Measurements from ENCODE around the gene MAPK7. TPM values are rescaled to one million over a fixed set of nuclear protein-coding genes. Genes with fewer than 3 reads are reported as not detected.

MAPK7 gene
- total RNA-seq, 1 donor from 2014 or later: 44.3 TPM

DNA sequence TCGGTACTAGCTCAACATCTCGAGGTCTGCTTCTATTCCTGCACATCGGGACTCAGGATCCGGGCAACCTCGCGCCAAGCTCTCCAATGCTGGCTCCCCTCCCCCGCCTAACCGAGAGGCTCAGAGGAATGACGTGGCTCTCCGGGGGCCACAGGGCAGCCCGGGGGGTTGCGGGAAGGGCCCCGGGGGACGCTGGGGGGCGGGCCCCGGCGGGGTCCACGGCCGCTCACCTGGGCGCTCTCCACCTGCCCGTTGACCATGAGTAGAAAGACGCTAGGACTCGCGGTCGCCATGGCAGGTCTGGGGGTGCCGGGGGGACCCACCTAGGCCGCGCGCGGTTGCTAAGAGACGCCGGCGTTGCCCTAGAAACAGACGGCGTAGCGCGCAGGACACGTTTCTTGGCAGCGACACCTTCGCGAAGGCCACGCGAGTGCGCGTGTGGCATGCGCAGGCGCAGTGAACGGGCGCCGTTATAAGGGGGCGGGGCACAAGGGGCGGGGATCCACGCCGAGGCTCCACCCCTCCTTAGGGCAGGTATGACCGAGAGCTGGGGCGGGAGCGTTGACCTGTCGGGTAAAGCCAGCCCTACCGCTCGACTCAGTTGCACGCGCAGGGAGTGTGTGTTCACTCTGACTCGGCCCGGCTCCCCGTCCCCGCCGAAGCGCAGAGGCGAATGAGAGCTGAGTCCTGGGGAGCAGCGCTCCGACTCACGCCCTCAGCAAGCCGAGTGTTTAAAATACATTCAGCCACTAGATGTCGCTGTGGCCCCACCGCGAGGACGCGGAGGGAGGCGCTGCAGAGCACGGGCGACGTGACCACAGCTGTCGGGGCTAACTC lies 15.8 kb upstream of the MAPK7 start, which contains the start of gene B9D1:
TSS of gene B9D1 (minus strand) at position 447 of the 837 bp plus-strand sequence. CDS start at position 293, 154 bp downstream.
- DNase-seq (ENCODE audit: extremely low spot score, unreplicated experiment): peak; percentile 94
- no peaks in the 10 kb centered on the region for H3K27me3 Mint-ChIP-seq
- peak within 1 kb of the TSS; percentile 84 for H3K27ac Mint-ChIP-seq
- H3K4me1 Mint-ChIP-seq (ENCODE audit: unreplicated experiment): peaks cover 13% of the 10 kb centered on the region
- H3K4me3 Mint-ChIP-seq: peak within 1 kb of the TSS; percentile 96
- peaks cover 6% of the 10 kb centered on the region for H3K36me3 Mint-ChIP-seq
- no peaks in the 10 kb centered on the region for H3K9me3 Mint-ChIP-seq
- TF ChIP-seq, protein P1, sequence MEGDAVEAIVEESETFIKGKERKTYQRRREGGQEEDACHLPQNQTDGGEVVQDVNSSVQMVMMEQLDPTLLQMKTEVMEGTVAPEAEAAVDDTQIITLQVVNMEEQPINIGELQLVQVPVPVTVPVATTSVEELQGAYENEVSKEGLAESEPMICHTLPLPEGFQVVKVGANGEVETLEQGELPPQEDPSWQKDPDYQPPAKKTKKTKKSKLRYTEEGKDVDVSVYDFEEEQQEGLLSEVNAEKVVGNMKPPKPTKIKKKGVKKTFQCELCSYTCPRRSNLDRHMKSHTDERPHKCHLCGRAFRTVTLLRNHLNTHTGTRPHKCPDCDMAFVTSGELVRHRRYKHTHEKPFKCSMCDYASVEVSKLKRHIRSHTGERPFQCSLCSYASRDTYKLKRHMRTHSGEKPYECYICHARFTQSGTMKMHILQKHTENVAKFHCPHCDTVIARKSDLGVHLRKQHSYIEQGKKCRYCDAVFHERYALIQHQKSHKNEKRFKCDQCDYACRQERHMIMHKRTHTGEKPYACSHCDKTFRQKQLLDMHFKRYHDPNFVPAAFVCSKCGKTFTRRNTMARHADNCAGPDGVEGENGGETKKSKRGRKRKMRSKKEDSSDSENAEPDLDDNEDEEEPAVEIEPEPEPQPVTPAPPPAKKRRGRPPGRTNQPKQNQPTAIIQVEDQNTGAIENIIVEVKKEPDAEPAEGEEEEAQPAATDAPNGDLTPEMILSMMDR (conservative IDR thresholded peaks at IDR 0.05): peak; percentile 99

DNA sequence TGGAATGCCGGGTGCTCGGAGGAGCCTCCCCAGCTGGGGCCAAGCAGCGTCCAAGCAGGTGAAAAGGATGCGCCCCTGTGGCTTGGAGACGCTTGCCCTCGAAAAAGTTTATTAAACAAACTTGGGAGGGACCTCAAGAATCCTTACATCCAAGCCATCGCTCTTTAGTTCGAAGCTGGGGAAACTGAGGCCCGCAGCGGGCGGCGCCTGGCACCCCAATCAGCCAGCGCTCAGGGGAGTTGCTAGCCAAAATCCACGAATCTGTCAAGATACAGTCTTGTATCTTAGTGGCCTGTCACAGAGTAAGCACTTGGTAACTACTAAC lies 15.2 kb upstream of the MAPK7 start:
- Mint-ChIP-seq H3K36me3 (peaks cover 6% of the 10 kb centered on the region), H3K9me3 (no peaks in the 10 kb centered on the region), H3K4me3 (peak overlapping the region; percentile 96), H3K27me3 (no peaks in the 10 kb centered on the region), H3K4me1 (ENCODE audit: unreplicated experiment) (peaks cover 13% of the 10 kb centered on the region), H3K27ac (peak overlapping the region; percentile 84)
- DNase-seq (ENCODE audit: extremely low spot score, unreplicated experiment): no peak
- TF ChIP-seq, protein P1 (conservative IDR thresholded peaks at IDR 0.05): no peak

DNA sequence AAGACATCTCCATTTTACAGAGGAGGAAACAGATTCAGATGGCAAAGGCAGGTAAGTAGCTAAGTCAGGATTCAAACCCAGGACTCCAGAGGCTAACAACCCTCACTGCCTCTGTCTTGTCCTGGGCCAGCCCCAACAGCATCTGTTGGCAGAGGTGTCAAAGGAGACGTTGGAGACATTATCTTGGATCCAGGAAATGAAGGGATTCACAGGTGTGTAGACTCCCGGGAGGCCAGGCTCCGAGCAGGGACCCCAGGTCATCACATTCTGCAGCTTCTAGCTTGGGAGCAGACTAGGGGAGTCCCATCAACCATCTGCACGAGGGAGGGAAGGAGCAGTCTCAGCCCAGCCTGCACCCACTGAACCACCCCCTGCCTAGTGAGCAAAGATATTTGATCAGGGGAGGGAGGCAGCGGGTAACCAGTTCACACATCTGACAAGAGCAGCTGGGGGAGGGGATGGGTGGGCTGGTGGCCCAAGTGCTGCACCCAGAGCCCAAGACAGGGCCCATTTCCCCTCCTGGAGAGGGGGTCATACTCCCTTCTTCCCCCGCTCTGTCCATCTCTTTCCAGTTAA lies 14.8 kb upstream of the MAPK7 start:
- Mint-ChIP-seq H3K27ac (no peak overlapping the region), H3K4me1 (ENCODE audit: unreplicated experiment) (peaks cover 13% of the 10 kb centered on the region), H3K9me3 (no peaks in the 10 kb centered on the region), H3K4me3 (peak overlapping the region; percentile 96), H3K36me3 (peaks cover under 1% of the 10 kb centered on the region), H3K27me3 (no peaks in the 10 kb centered on the region)
- DNase-seq (ENCODE audit: extremely low spot score, unreplicated experiment): no peak
- TF ChIP-seq, protein P1 (conservative IDR thresholded peaks at IDR 0.05): no peak

DNA sequence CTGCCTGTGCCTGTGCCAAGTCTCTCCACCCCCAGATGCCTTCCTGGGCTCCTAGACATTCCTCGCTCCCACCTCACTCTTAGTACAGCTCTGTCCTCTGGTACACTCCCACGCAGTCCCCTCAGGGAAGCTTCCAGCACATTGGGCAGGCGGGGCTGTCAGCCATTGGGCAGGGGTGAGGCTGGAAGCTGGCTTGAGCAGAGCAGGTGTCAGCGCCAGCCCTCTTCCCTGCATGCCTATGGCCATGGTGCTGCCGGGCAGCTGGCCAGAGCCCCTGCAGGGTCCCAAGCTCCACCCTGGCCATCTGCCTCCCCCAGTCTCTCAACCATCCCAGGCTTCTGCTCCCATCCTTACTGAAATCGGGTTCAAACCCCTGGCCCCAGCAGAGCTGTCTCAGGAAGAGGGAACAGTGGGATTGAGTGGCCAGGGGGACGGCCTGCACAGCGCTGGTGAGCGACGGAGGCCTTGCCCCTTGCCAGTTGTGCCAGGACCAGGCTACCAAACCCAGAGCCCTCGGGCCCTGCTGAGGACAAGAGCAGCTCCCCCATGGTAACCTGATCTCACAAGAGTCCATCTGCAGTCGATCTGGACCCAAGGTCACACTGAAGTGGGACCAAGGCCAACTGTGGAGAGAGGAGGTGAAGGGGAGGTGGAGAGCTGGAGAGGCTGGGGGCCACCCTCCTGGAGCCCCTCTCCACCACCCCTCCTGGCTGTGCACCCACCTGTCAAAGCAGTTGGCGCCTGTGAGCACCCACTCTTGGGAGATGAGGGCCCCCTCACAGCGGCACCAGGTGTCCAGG lies 13.4 kb upstream of the MAPK7 start:
- Mint-ChIP-seq H3K27ac (no peak overlapping the region), H3K9me3 (no peaks in the 10 kb centered on the region), H3K27me3 (no peaks in the 10 kb centered on the region), H3K36me3 (no peaks in the 10 kb centered on the region), H3K4me1 (ENCODE audit: unreplicated experiment) (peaks cover 13% of the 10 kb centered on the region), H3K4me3 (peak overlapping the region; percentile 49)
- TF ChIP-seq, protein P1 (conservative IDR thresholded peaks at IDR 0.05): no peak
- DNase-seq (ENCODE audit: extremely low spot score, unreplicated experiment): no peak

DNA sequence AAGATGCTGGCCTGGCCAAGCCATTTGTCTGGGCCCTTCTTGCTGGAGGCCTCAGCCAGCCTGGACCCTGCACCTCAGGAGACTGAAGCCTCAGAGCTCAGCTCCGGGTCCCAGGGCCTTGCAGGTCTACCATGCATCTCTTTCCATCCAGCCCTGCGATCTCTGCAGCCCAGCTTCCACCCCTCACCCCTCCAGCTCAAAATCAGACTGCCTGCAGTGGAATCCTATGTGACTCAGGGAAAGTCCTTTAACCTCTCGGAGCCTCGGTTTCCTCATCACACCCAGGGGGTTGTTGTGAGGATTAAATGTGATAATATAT lies 12.8 kb upstream of the MAPK7 start:
- no peak overlapping the region for H3K4me3 Mint-ChIP-seq
- TF ChIP-seq, protein P1 (conservative IDR thresholded peaks at IDR 0.05): no peak
- peaks cover 13% of the 10 kb centered on the region for H3K4me1 Mint-ChIP-seq (ENCODE audit: unreplicated experiment)
- H3K36me3 Mint-ChIP-seq: no peaks in the 10 kb centered on the region
- no peaks in the 10 kb centered on the region for H3K9me3 Mint-ChIP-seq
- no peaks in the 10 kb centered on the region for H3K27me3 Mint-ChIP-seq
- no peak for DNase-seq (ENCODE audit: extremely low spot score, unreplicated experiment)
- H3K27ac Mint-ChIP-seq: no peak overlapping the region

Data from type B pancreatic cell (in vitro differentiated cells).